ENCODE data around the gene LTBP3.

DNA sequence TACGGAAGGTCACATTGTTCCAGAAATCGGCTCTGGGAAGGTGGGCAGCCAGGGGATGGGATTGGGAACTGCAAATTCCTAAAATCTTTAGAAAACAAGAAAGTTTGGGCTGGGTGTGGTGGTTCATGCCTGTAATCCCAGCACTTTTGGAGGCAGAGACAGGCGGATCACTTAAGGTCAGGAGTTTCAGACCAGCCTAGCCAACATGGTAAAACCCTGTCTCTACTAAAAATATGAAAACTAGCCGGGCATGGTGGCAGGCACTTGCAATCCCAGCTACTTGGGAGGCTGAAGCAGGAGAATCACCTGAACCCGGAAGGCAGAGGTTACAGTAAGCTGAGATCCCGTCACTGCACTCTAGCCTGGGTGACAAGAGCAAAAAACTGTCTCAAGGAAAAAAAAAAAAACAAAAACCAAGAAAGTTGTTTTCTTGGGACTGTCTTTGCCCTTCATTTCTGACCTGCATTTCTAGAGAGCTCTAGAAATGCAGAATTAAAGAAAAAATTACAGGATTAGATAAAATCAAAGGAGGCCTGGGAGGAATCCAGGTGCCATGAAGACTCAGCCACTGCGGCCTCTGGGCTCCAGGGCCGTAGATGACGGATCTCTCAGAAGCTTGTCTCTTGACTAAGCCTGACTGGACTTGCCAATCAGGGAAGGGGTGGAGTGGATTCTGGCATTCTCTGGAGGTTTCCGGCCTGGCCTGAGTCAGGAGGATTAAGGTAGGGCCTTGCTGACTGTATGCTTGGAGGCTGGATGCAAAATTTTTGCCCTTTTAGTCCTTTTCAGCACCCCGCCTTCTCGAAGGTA, 64.6 kb downstream of the LTBP3 start:
- TF ChIP-seq, protein P1, sequence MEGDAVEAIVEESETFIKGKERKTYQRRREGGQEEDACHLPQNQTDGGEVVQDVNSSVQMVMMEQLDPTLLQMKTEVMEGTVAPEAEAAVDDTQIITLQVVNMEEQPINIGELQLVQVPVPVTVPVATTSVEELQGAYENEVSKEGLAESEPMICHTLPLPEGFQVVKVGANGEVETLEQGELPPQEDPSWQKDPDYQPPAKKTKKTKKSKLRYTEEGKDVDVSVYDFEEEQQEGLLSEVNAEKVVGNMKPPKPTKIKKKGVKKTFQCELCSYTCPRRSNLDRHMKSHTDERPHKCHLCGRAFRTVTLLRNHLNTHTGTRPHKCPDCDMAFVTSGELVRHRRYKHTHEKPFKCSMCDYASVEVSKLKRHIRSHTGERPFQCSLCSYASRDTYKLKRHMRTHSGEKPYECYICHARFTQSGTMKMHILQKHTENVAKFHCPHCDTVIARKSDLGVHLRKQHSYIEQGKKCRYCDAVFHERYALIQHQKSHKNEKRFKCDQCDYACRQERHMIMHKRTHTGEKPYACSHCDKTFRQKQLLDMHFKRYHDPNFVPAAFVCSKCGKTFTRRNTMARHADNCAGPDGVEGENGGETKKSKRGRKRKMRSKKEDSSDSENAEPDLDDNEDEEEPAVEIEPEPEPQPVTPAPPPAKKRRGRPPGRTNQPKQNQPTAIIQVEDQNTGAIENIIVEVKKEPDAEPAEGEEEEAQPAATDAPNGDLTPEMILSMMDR (IDR thresholded peaks at IDR 0.05) = no peak
- TF ChIP-seq POLR2A (IDR thresholded peaks at IDR 0.05) = no peak
